ENCODE results near the gene EEF1A2. TPM values are rescaled to one million over a fixed set of nuclear protein-coding genes. Genes with fewer than 3 reads are reported as not detected.

EEF1A2 gene
- polyA plus RNA-seq, 3 donors: 0.08 TPM; not detected in 2

DNA sequence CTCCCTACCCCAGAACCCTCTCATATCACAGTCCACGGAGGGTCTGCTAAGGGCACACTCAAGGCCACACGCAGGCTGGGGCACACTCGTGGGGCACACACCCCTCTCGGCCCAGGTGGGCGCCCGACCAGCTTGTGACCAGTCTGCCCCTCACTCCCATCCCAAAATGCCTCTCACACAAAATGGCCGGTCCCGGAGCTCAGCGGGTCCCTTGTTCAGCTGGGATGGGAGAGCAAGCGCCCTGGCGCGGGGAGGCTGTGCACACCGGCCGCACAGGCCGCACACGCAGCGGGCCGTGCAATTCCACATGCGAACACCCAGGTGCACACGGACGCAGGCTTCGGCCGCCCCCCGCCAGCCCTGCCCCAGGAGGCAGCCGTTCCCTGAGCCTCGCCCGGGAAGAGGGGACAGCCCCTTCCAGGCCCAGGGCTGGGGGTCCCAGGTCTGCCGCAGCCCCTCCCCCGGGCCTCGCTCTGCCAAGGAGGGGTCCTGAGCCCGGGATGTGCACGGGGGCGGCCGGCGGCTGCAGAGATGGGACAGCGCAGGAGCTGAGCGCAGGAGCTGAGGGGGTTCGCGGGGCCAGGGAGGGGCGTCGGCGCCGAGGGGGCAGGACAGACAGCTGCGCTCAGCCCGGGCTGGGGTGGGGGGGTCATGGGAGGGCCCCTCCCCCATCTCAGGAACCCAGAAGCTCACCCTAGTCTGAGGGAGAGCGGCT is 27.7 kb downstream of the EEF1A2 start:
- DNase-seq: no peak
- Histone ChIP-seq H2AFZ (ENCODE audit: insufficient read depth, low read depth, low read length, poor library complexity, severe bottlenecking) (no peak overlapping the region), H3K9me3 (replicated peaks in 1 of 2; ENCODE audit: control insufficient read depth in 1 of 2, insufficient read depth in 1 of 2, low read length in 2 of 2) (no peaks in the 10 kb centered on the region), H3K79me2 (ENCODE audit: insufficient read depth, low read length) (no peaks in the 10 kb centered on the region), H3K4me3 (replicated peaks in 1 of 3; ENCODE audit: low read depth in 2 of 3, low read length in 3 of 3) (no peak overlapping the region), H4K20me1 (ENCODE audit: insufficient read depth, low read length) (no peaks in the 10 kb centered on the region), H3K27ac (ENCODE audit: low read depth in 1 of 2, low read length in 2 of 2) (no peak overlapping the region), H3K36me3 (replicated peaks in 1 of 2; ENCODE audit: control insufficient read depth in 1 of 2, insufficient read depth in 2 of 2, low read length in 2 of 2) (no peaks in the 10 kb centered on the region), H3K4me2 (replicated peaks; ENCODE audit: extremely low read depth, low read length, poor library complexity, severe bottlenecking) (no peak overlapping the region), H3K27me3 (ENCODE audit: control insufficient read depth in 2 of 2, insufficient read depth in 2 of 2, low read length in 2 of 2) (peaks cover 9 to 48% of the 10 kb centered on the region in 2 donors), H3K4me1 (ENCODE audit: control insufficient read depth in 1 of 2, insufficient read depth in 2 of 2, low read length in 2 of 2) (no peaks in the 10 kb centered on the region), H3K9ac (ENCODE audit: insufficient read depth, low read length, poor library complexity, severe bottlenecking) (no peak overlapping the region)
- no peaks in the 10 kb centered on the region for H3K4me1 Mint-ChIP-seq
- H3K27me3 Mint-ChIP-seq (ENCODE audit: low read depth in 3 of 3): peaks cover 34 to 65% (median 54%) of the 10 kb centered on the region in 3 donors
- WGBS (ENCODE audit: insufficient coverage): 18% methylated on average over 33 of the region's 46 CpGs
- H3K9me3 Mint-ChIP-seq: peaks cover 0 to 4% (median 0%) of the 10 kb centered on the region in 7 donors
- intact Hi-C loops (cut with micrococcal nuclease): no loop called here
- no peak for TF ChIP-seq CTCF (IDR thresholded peaks at IDR 0.05)
- H3K36me3 Mint-ChIP-seq: no peaks in the 10 kb centered on the region
- no peak overlapping the region for H3K27ac Mint-ChIP-seq
- H3K4me3 Mint-ChIP-seq: no peak overlapping the region

GRCh38 chr20:63470410-63470809 is 28.5 kb downstream of the EEF1A2 start:
- H3K9me3 Mint-ChIP-seq: peaks cover 0 to 4% (median 0%) of the 10 kb centered on the region in 7 donors
- Histone ChIP-seq H3K79me2 (ENCODE audit: insufficient read depth, low read length) (no peaks in the 10 kb centered on the region), H3K36me3 (replicated peaks in 1 of 2; ENCODE audit: control insufficient read depth in 1 of 2, insufficient read depth in 2 of 2, low read length in 2 of 2) (no peaks in the 10 kb centered on the region), H3K4me2 (replicated peaks; ENCODE audit: extremely low read depth, low read length, poor library complexity, severe bottlenecking) (no peak overlapping the region), H3K27me3 (ENCODE audit: control insufficient read depth in 2 of 2, insufficient read depth in 2 of 2, low read length in 2 of 2) (peaks cover 9 to 43% of the 10 kb centered on the region in 2 donors), H2AFZ (ENCODE audit: insufficient read depth, low read depth, low read length, poor library complexity, severe bottlenecking) (no peak overlapping the region), H3K9ac (ENCODE audit: insufficient read depth, low read length, poor library complexity, severe bottlenecking) (no peak overlapping the region), H3K27ac (ENCODE audit: low read depth in 1 of 2, low read length in 2 of 2) (no peak overlapping the region), H3K4me3 (replicated peaks in 1 of 3; ENCODE audit: low read depth in 2 of 3, low read length in 3 of 3) (no peak overlapping the region), H3K9me3 (replicated peaks in 1 of 2; ENCODE audit: control insufficient read depth in 1 of 2, insufficient read depth in 1 of 2, low read length in 2 of 2) (no peaks in the 10 kb centered on the region), H4K20me1 (ENCODE audit: insufficient read depth, low read length) (no peaks in the 10 kb centered on the region), H3K4me1 (ENCODE audit: control insufficient read depth in 1 of 2, insufficient read depth in 2 of 2, low read length in 2 of 2) (no peaks in the 10 kb centered on the region)
- H3K36me3 Mint-ChIP-seq: no peaks in the 10 kb centered on the region
- intact Hi-C loops (cut with micrococcal nuclease): no loop called here
- H3K27me3 Mint-ChIP-seq (ENCODE audit: low read depth in 3 of 3): peaks cover 32 to 61% (median 50%) of the 10 kb centered on the region in 3 donors
- H3K4me1 Mint-ChIP-seq: no peaks in the 10 kb centered on the region
- H3K4me3 Mint-ChIP-seq: peak overlapping the region in 1 of 2 donors; percentile 67
- no peak overlapping the region for H3K27ac Mint-ChIP-seq
- no peak for DNase-seq
- WGBS (ENCODE audit: insufficient coverage): 88% methylated on average over 10 of the region's 10 CpGs
- TF ChIP-seq CTCF (IDR thresholded peaks at IDR 0.05): no peak

Data from CD14-positive monocyte (primary cell).